Measurements from ENCODE around the gene LAMA4.

Gene LAMA4

DNA sequence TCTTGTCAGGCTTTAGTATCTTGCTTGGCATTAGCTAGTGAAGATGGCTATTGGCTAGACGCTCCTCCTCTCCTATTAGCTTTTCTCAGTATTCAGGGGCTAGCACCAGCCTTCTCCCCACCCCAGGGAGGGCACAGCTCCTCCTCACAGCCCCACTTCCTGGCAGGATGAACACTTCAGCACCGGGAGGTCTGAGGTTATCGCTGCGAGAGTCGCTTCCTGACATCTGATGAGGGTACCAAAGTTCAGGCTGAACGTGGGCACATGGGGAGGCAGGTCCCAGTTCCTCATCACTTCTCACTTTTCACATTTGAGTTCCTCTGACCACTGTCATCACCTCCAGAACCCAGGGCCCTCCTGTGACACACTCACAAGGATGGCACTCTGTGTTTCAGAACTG, 66.6 kb downstream of the LAMA4 start:
- TF ChIP-seq ZFX (IDR thresholded peaks at IDR 0.05; ENCODE audit: borderline replicate concordance): no peak
- no peak overlapping the region for H3K27ac ChIP-seq

DNA sequence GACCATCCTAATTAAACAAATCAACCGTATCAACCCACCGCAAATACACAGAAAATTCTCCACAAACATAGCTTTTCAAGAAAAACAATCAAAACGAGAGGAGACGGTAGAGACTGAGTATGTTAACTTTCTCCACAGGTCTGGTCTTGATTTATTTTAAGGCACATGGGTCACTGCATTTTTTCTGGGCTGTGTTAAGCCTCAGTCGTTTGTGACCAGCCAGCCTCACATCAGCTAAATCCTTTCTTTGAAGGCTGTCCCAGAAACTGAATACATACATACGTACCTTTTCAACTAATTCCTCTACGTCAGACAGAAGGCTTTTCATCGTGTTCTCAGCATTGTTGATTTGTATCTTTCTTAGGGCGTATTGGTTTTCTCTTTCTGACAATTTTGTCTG, 69.4 kb downstream of the LAMA4 start:
- TF ChIP-seq, protein P1, sequence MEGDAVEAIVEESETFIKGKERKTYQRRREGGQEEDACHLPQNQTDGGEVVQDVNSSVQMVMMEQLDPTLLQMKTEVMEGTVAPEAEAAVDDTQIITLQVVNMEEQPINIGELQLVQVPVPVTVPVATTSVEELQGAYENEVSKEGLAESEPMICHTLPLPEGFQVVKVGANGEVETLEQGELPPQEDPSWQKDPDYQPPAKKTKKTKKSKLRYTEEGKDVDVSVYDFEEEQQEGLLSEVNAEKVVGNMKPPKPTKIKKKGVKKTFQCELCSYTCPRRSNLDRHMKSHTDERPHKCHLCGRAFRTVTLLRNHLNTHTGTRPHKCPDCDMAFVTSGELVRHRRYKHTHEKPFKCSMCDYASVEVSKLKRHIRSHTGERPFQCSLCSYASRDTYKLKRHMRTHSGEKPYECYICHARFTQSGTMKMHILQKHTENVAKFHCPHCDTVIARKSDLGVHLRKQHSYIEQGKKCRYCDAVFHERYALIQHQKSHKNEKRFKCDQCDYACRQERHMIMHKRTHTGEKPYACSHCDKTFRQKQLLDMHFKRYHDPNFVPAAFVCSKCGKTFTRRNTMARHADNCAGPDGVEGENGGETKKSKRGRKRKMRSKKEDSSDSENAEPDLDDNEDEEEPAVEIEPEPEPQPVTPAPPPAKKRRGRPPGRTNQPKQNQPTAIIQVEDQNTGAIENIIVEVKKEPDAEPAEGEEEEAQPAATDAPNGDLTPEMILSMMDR (IDR thresholded peaks at IDR 0.05): no peak
- no peak for TF ChIP-seq ZFX (IDR thresholded peaks at IDR 0.05; ENCODE audit: borderline replicate concordance)
- no peak overlapping the region for H3K27ac ChIP-seq

DNA sequence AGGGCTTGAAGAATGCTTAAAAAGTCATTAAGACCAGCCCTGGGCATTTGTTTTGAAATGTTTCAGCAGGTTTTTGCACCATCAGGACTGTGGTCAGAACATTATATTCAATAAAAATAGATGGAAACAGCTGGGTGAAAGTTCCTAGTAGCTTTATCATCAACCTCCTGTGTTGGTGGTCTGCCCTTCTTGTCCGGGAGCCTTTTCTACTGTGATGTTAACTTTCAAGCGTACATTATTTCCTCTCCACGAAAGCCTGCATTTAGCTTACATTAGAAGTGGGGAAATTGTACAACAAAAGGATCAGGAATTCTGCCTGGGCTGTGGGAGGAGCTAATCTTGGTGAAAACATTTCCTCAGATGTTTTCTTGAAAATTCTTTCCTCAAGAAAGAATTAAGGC, 71.1 kb downstream of the LAMA4 start:
- TF ChIP-seq, protein P1 (IDR thresholded peaks at IDR 0.05): no peak
- no peak for TF ChIP-seq ZFX (IDR thresholded peaks at IDR 0.05; ENCODE audit: borderline replicate concordance)
- H3K27ac ChIP-seq: no peak overlapping the region

DNA sequence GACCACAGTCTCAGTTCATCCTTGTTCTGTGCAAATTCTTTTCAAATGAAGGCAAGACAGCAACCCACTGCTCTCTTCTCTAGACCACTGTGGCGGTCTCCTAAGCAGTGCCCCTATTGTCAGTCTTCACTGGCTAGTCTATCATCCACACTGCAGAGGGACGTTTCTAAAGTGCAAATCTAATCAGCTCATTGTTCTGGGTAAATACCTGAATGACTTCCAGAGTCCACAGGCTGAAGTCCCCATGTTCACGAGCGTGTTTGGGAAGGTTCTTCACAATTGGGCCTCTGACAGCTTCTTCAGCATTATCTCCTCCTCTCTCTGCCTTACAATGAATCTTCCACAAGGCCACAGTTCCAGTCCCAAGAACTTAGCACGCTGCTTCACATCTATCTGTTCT, 73.2 kb downstream of the LAMA4 start:
- TF ChIP-seq ZFX (IDR thresholded peaks at IDR 0.05; ENCODE audit: borderline replicate concordance): no peak
- TF ChIP-seq, protein P1 (IDR thresholded peaks at IDR 0.05): no peak
- no peak overlapping the region for H3K27ac ChIP-seq

DNA sequence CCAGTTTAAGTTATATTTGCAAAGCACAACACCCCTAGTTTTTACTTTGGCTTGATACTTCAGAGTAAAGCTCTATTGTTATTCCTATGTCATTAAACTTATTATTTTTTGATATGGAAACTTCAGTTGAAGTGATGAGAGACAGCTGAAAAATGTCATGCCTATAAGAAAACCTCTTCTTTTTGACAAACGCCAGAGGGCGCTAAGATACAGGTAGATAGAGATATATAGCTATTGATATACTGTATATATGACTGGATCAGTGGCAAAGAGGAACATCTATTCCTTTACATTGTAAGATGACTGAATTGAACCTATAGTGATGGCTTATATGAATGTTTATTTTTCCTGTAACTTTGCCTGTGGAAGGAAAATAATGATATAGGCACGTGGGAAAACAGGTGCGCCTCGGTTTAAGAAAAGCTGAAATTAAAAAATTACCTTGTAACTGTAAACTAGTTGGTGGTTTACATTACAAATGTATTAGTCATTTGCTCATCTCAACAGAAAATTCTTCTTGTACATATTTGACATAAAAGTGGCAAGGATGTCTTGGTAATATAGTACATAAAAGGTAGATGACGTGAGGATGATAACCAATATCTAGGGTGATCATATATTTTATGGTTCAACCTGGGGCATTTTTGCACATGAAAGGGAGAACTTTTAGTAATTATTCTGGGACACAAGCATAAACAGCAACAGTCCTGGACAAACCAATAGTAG, 74.1 kb downstream of the LAMA4 start:
- TF ChIP-seq, protein P1 (IDR thresholded peaks at IDR 0.05): peak; percentile 84
- no peak for TF ChIP-seq ZFX (IDR thresholded peaks at IDR 0.05; ENCODE audit: borderline replicate concordance)
- H3K27ac ChIP-seq: no peak overlapping the region

DNA sequence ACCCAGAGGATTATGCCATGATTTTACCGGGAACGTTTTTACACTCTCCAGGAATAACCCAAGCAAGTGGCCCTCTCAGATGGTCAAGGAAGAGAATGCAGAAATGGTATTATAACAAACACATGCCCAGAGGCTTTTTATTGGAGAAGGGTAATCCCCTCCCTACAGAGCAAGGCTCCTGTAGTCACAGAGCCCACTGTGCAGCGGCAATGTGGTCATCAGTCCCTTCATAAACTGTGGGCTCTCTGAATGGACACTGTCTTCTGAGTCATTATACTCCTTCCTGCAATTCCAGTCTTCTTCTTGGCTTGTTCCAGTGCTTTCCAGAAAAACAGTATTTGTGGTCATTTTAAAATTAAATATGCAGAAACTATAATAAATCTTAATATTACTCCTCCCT, 74.7 kb downstream of the LAMA4 start:
- TF ChIP-seq ZFX (IDR thresholded peaks at IDR 0.05; ENCODE audit: borderline replicate concordance): no peak
- TF ChIP-seq, protein P1 (IDR thresholded peaks at IDR 0.05): no peak
- no peak overlapping the region for H3K27ac ChIP-seq

DNA sequence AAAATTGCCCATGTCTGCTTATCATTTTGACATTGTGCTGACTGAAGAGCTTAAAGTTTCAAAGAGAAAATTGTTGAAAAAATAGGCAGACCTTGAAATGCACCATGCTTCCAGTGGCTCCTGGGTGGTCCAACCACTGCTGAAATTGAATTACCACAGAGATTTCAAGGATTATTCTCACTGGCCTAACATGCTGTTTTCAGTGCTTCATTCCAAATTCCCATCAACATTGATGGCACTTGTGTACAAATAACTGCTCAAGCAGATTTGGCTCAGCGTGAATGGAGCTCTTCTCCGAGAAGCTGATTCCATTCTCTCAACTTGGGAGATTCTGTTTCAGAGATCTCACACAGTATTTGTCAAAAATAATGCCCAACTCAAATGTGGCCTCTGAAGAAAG, 75.5 kb downstream of the LAMA4 start:
- H3K27ac ChIP-seq: no peak overlapping the region
- no peak for TF ChIP-seq ZFX (IDR thresholded peaks at IDR 0.05; ENCODE audit: borderline replicate concordance)
- TF ChIP-seq, protein P1 (IDR thresholded peaks at IDR 0.05): no peak

DNA sequence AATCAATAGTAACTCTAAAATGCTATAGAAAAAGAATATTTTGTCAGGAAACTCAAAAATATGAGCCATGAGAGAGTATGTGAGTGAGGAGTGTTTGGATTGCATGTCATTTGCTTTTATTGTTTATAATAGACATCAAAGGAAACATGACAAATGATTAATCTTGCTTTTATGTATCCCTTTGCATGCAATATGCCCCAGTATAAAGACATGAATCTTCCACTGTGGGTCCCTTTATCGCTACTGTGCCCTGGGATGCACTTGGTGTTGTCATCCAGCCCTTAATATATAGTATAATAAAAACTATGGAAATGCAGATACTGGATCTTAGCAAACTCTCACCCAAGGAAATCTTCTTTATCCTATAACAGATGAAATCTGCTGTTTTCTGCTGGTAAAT, 77.3 kb downstream of the LAMA4 start:
- no peak overlapping the region for H3K27ac ChIP-seq
- no peak for TF ChIP-seq ZFX (IDR thresholded peaks at IDR 0.05; ENCODE audit: borderline replicate concordance)
- TF ChIP-seq, protein P1 (IDR thresholded peaks at IDR 0.05): no peak
